ENCODE measurements around the gene RPS28. TPM values are rescaled to one million over a fixed set of nuclear protein-coding genes. Genes with fewer than 3 reads are reported as not detected.
"Not testable (repeated sequence)": the region's sequence is repeated elsewhere in the genome, so short reads cannot be mapped to it uniquely, and the experiment has no call there.

Gene RPS28
- total RNA-seq, 1 experiment from 2014 or later: 2,594 TPM

GRCh38 chr19:8337728-8338127, 16.4 kb downstream of the RPS28 start:
- intact Hi-C loops (cut with micrococcal nuclease): no loop called here
- no peak for DNase-seq

DNA sequence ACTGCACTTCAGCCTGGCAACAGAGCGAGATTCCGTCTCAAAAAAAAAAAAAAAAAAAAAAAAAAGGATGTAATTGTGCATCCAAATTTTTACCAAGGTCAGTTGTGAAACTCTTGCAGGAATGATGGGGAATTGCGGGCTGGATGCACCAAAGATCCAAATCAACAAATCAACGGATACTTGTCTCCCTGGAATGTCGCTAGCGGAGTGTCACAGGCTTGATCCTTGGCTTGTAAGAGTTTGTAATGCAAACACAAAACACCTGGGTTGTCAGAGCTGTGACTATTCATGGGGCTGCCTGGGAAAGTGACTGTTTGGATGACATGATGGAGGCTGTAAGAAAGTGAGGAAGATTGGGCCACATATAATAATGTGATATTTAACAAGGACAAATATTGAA, 17.5 kb downstream of the RPS28 start:
- no peaks in the 10 kb centered on the region for H4K20me1 ChIP-seq (ENCODE audit: low read length)
- H3K4me1 ChIP-seq (ENCODE audit: insufficient read depth, low read length): peaks cover 13% of the 10 kb centered on the region; the same call in 1 of the 2 replicates
- H3K27ac ChIP-seq (ENCODE audit: low read length): no peak overlapping the region
- H3K9me3 ChIP-seq (ENCODE audit: low read length): no peaks in the 10 kb centered on the region
- no peak for DNase-seq
- no peak overlapping the region for H3K9ac ChIP-seq (ENCODE audit: low read length)
- H3K27me3 ChIP-seq (ENCODE audit: low read length): peaks cover 13% of the 10 kb centered on the region
- ChIA-PET POLR2A (ENCODE audit: unreplicated experiment) (no interaction called here), CTCF (no interaction called here)
- no TSS peak for BruUV-seq (replicated peaks)
- ATAC-seq: no peak
- H3K36me3 ChIP-seq (ENCODE audit: low read depth, low read length): no peaks in the 10 kb centered on the region
- no peaks in the 10 kb centered on the region for H3K79me2 ChIP-seq (ENCODE audit: low read length)
- intact Hi-C loops (cut with micrococcal nuclease): no loop called here
- H3K9me2 ChIP-seq (replicated peaks; ENCODE audit: low read length): no peaks in the 10 kb centered on the region
- H3K4me2 ChIP-seq (ENCODE audit: low read length): no peak overlapping the region
- no peak overlapping the region for H3K4me3 ChIP-seq (ENCODE audit: low read length)
- no peak overlapping the region for H2AFZ ChIP-seq (ENCODE audit: low read length)
- H3F3A ChIP-seq (ENCODE audit: low read length, unreplicated experiment): no peaks in the 10 kb centered on the region
- TF ChIP-seq EZH2phosphoT487 (IDR thresholded peaks at IDR 0.05; ENCODE audit: borderline replicate concordance, low read length): no peak
- TF ChIP-seq EZH2 (IDR thresholded peaks at IDR 0.05; ENCODE audit: low read length, unreplicated experiment): no peak
- TF ChIP-seq, protein P1, sequence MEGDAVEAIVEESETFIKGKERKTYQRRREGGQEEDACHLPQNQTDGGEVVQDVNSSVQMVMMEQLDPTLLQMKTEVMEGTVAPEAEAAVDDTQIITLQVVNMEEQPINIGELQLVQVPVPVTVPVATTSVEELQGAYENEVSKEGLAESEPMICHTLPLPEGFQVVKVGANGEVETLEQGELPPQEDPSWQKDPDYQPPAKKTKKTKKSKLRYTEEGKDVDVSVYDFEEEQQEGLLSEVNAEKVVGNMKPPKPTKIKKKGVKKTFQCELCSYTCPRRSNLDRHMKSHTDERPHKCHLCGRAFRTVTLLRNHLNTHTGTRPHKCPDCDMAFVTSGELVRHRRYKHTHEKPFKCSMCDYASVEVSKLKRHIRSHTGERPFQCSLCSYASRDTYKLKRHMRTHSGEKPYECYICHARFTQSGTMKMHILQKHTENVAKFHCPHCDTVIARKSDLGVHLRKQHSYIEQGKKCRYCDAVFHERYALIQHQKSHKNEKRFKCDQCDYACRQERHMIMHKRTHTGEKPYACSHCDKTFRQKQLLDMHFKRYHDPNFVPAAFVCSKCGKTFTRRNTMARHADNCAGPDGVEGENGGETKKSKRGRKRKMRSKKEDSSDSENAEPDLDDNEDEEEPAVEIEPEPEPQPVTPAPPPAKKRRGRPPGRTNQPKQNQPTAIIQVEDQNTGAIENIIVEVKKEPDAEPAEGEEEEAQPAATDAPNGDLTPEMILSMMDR (conservative IDR thresholded peaks at IDR 0.05; ENCODE audit: low read depth, low read length): no peak

More at GRCh38 chr19:8337728-8338127, 16.4 kb downstream of the RPS28 start:
- ATAC-seq: no peak
- ChIA-PET POLR2A (ENCODE audit: unreplicated experiment) (no interaction called here), CTCF (no interaction called here)
- H3K9ac ChIP-seq (ENCODE audit: low read length): no peak overlapping the region
- no peak overlapping the region for H3K4me2 ChIP-seq (ENCODE audit: low read length)
- TF ChIP-seq EZH2 (IDR thresholded peaks at IDR 0.05; ENCODE audit: low read length, unreplicated experiment) (no peak), EZH2phosphoT487 (IDR thresholded peaks at IDR 0.05; ENCODE audit: borderline replicate concordance, low read length) (no peak)
- TF ChIP-seq, protein P1 (conservative IDR thresholded peaks at IDR 0.05; ENCODE audit: low read depth, low read length): no peak
- BruUV-seq (replicated peaks): no TSS peak
- H4K20me1 ChIP-seq (ENCODE audit: low read length): no peaks in the 10 kb centered on the region
- no peak overlapping the region for H2AFZ ChIP-seq (ENCODE audit: low read length)
- no peak overlapping the region for H3K4me3 ChIP-seq (ENCODE audit: low read length)
- peaks cover 13% of the 10 kb centered on the region; the same call in 1 of the 2 replicates for H3K4me1 ChIP-seq (ENCODE audit: insufficient read depth, low read length)
- no peak overlapping the region for H3K27ac ChIP-seq (ENCODE audit: low read length)
- no peaks in the 10 kb centered on the region for H3K9me3 ChIP-seq (ENCODE audit: low read length)
- H3K36me3 ChIP-seq (ENCODE audit: low read depth, low read length): no peaks in the 10 kb centered on the region
- H3K9me2 ChIP-seq (replicated peaks; ENCODE audit: low read length): no peaks in the 10 kb centered on the region
- no peaks in the 10 kb centered on the region for H3F3A ChIP-seq (ENCODE audit: low read length, unreplicated experiment)
- H3K27me3 ChIP-seq (ENCODE audit: low read length): peaks cover 22% of the 10 kb centered on the region
- no peaks in the 10 kb centered on the region for H3K79me2 ChIP-seq (ENCODE audit: low read length)

DNA sequence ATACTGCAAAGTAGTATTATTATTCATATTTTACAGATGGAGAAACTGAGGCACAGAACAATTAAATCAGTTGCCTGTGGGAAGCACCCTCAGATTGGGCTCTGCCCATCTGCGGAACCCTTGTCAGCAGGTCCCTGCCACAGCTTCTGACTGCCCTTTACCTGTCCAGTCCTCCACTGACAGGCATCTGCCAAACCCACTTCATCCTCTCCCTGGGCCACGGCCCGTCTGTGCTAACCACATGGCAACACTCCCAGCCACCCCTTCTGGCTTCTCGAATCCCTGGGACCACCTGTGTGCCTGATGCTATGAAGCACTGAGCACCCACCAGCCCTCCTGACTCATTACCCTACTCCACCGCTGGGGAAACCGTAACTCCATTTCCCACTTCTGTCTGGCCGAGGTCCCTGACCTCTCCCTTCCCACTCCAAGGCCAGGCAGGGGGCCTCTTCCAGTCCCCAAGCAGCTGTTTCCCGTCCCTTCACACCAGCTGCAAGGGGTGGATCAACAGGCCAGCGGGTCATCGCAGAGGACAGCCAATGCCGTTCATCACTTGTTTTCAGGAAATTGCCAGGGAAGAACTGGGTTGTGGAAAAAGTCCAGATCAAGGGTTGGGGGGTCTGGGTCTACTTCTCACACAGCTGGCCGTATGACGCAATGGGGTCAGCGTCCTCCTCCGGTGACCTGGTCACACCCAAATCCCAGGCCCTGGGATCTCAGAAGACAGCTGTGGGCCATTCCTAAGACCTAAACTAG, 19.2 kb downstream of the RPS28 start:
- Histone ChIP-seq H3K4me2 (ENCODE audit: low read length) (no peak overlapping the region), H3K9me3 (ENCODE audit: low read length) (no peaks in the 10 kb centered on the region), H3K27ac (ENCODE audit: low read length) (no peak overlapping the region), H3F3A (ENCODE audit: low read length, unreplicated experiment) (no peaks in the 10 kb centered on the region), H4K20me1 (ENCODE audit: low read length) (no peaks in the 10 kb centered on the region), H3K27me3 (ENCODE audit: low read length) (peaks cover 3% of the 10 kb centered on the region; the same call in 1 of the 2 replicates), H3K9me2 (replicated peaks; ENCODE audit: low read length) (no peaks in the 10 kb centered on the region), H3K79me2 (ENCODE audit: low read length) (no peaks in the 10 kb centered on the region), H3K4me3 (ENCODE audit: low read length) (no peak overlapping the region), H2AFZ (ENCODE audit: low read length) (no peak overlapping the region), H3K9ac (ENCODE audit: low read length) (no peak overlapping the region), H3K36me3 (ENCODE audit: low read depth, low read length) (no peaks in the 10 kb centered on the region), H3K4me1 (ENCODE audit: insufficient read depth, low read length) (0 out of 2 replicates have a peak, but pooled peaks cover 4% of the 10 kb centered on the region)
- no TSS peak for BruUV-seq (replicated peaks)
- CTCF ChIA-PET: no interaction called here
- POLR2A ChIA-PET (ENCODE audit: unreplicated experiment): interaction anchor here (0.6 to 0.7 kb wide), 2 partner anchors 19 to 72 kb away, joined by 3 to 14 read pairs; partner anchors contain the start of gene RPS28
- DNase-seq (no peak), ATAC-seq (no peak)
- intact Hi-C loops (cut with micrococcal nuclease): no loop called here
- no peak for TF ChIP-seq EZH2phosphoT487 (IDR thresholded peaks at IDR 0.05; ENCODE audit: borderline replicate concordance, low read length)

DNA sequence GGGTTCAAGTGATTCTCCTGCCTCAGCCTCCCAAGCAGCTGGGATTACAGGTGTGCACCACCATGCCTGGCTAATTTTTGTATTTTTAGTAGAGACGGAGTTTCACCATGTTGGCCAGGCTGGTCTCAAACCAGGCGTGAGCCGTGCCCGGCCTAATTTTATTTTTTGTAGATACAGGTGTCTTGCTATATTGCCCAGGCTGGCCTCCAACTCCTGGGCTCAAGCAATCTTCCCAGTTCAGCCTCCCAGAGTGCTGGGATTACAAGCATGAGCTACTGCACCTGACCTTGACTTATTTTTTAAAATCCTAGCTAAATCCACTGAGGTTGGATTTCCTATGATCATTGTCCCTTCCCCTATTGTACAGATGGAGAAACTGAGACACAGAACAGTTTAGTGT, 20.2 kb downstream of the RPS28 start:
- H3K9me3 ChIP-seq (ENCODE audit: low read length); H3K4me3 ChIP-seq (ENCODE audit: low read length); H2AFZ ChIP-seq (ENCODE audit: low read length); H3K27me3 ChIP-seq (ENCODE audit: low read length); H3K9me2 ChIP-seq (replicated peaks; ENCODE audit: low read length); H3K36me3 ChIP-seq (ENCODE audit: low read depth, low read length); H3F3A ChIP-seq (ENCODE audit: low read length, unreplicated experiment); H3K79me2 ChIP-seq (ENCODE audit: low read length); H3K9ac ChIP-seq (ENCODE audit: low read length); H3K4me2 ChIP-seq (ENCODE audit: low read length); BruUV-seq (replicated peaks); ATAC-seq; H3K4me1 ChIP-seq (ENCODE audit: insufficient read depth, low read length); DNase-seq; H4K20me1 ChIP-seq (ENCODE audit: low read length); intact Hi-C loops (cut with micrococcal nuclease); H3K27ac ChIP-seq (ENCODE audit: low read length): not testable (repeated sequence)
- ChIA-PET POLR2A (ENCODE audit: unreplicated experiment) (interaction anchor here (0.6 kb wide), 2 partner anchors 104 to 172 kb away, joined by 3 read pairs; partner anchors contain the start of gene ZNF414), CTCF (interaction anchor here (0.7 kb wide), 1 partner anchor 47 kb away, joined by 5 read pairs; no protein-coding TSS in a partner anchor)

Measured in PC-3 (cell line).